HG03064 (cell line): Measurements from ENCODE around the gene PPIL4.

ENCODE experiments used
- ATAC-seq: cut with Tn5 transposase; IDR thresholded peaks from one replicate; pipeline ENCODE4 v1.9.1; 2021; ENCODE audit warnings: low read depth; ENCODE audit not compliant: unreplicated experiment

PPIL4 gene

GRCh38 chr6:149484733-149485700 lies 60.8 kb downstream of the PPIL4 start, which contains the start of gene ZC3H12D:
Gene ZC3H12D, minus strand, starts transcription at chr6:149485014. Its CDS starts 10,471 bp downstream, at chr6:149474543.
- peak; percentile 33 for ATAC-seq

GRCh38 chr6:149483849-149484655 lies 61.8 kb downstream of the PPIL4 start:
- ATAC-seq, result no peak

- ATAC-seq, result no peak
Observed at GRCh38 chr6:149483334-149483725, 62.5 kb downstream of the PPIL4 start.

- ATAC-seq, result no peak
Observed at GRCh38 chr6:149482545-149483333, 63.1 kb downstream of the PPIL4 start.

DNA sequence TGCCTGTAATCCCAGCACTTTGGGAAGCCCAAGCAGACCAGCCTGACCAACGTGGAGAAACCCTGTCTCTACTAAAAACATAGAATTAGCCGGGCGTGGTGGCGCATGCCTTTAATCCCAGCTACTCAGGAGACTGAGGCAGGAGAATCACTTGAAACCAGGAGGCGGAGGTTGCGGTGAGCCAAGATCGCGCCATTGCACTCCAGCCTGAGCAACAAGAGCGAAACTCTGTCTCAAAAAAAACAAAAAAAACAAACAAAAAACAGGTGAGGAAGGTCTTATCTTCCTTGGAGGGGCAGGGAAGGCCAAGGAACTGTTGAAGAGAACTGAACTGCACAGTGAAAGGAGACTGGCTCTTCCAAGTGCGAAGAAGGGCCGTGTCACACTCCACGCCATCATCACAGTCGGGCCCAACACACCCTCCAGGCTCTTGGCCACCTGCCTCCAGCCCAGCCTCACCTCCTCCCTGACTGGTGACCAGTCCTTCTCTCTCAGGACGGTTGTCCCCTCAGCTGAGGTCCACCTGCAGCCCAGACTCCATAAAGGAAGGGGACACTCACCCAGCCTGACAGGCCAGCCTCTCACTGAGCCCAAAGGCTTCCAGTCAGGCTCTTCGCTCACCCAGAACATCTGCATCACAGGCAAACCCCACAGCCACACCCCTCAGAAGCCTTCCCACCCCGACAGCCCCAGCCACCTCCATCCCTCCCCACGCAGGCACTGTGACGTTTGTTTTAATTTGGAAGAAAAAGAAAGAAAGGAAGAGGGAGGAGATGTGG lies 65.2 kb downstream of the PPIL4 start:
- no peak for ATAC-seq

DNA sequence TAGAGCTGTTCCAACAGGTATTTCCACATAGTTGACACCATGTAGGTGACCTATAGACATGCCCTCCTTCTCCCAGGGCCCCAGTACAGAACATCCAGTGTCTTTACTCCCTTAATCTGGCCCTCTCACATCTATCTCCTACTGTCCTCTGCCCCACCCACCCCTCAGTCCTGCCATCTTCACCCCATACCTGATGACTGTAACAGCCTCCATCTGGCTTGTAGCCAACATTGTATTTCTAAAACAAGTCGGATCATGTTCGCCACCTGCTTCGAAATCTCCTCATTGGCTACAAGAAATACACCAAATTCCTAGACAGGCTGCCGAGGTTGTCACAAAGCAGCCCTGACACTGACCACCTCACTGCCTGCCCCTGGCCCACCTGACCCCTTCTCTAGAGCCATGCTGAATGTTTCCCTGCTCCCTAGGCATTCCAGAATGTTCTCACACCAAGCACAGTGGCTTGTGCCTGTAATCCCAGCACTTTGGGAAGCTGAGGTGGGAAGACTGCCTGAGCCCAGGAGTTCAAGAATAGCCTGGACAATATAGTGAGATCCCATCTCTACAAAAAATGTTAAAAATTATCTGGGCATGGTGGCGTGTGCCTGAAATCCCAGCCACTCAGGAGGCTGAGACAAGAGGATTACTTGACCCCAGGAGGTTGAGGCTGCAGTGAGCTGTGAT lies 67.1 kb downstream of the PPIL4 start:
- no peak for ATAC-seq

GRCh38 chr6:149477544-149477943 lies 68.3 kb downstream of the PPIL4 start:
- no peak for ATAC-seq

GRCh38 chr6:149476789-149477455 lies 68.9 kb downstream of the PPIL4 start:
- no peak for ATAC-seq

DNA sequence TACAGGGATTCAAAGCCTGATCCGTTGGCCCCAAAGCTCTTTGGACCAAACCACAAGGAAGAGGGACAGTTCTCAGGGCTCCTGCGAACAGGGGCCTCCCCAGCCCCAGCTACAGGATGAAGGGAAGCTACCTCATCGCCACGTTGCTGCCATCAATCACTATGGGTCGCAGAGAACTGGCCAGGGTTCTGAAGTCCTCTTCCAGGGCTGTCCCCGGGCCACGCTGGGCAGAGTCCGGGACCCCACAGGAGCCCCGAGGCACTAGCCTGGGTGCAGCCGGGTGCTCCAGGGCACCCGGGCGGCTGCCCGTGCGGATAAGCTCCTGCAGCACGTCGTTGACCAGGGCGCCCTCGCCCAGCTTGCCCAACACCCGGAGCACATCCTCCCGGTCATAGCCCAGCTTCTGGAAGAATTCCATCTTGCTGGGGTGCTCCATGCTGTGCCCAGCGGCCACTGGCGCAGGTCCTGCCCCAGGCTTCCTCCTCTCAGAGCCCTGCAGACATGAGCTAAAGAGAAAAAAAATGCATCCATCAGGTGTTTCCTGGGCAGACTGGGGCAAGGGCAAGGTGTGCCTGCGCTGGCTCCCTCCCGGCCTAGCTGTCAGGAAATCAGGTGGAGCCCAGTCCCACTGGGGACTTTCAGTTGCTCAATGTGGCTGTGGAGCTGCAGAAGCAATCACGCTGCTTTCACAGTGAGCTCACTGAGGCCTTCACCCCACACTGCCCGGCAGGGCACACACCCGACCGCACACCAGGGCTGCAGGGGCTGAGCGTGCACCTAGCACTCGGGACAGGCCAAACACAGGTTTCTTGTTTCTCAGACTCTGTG lies 71.5 kb downstream of the PPIL4 start:
- ATAC-seq, result peak; percentile 35

DNA sequence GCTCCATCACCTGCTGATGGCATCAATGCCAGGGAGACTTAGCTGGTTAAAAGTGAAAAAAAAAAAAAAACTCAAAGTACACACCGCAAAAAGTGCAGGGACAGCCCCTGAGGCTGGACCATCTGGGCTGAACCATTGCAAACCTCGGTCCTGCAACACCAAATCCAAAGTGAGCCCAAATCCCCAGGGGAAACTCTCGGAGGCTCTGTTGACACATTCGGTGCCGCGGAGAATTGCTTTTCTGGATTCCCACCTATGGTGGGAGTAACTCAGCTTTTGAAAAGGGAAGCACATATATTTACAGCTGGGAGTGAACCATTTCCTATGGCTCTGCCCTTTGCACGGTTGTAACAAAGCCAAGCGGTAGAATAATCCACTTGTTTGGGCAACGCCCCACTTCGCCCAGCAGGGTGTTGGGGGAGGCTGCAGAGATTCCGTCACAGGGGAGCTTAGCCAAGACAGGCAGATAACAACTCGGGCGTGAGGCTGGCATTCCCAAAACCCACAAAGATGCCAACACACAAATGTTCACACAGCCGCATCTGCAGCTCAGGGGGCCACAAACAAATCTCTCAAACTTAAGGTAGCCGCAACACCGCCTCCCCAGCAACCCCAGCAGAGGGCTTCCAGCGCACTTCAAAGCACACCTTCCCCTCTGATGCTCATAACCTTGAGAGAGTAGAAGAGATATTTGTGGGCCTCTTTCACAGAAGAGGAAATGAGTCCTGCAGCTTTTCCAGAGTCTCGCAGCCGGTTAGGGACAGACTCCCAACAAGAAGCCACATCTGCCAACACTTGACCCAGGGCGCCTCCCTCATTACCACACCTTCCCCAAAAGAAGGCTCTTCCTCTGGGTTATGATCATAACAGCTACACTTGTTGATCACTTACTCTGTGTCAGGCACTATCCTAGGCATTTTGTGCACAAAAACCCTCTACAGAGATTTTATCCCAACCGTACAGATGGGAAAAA lies 72.5 kb downstream of the PPIL4 start:
- ATAC-seq, result no peak

DNA sequence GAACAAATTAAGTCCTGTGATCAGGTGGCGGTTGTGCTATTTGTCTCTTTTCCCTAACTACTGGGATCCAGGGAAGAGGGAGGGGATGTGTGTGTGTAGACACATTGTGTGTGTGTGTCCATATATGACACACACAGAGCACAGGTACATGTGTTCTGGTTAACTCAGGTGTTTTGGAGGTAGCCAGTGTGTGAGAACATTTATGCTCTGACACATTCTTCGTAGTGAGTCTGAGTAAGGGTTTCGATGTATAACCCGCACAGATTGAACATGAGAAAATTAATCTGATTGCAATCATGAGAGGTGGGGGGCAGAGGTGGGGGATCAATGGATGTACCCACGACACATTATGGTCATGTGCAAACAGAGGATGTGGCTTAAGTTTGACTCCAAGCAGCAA lies 73.6 kb downstream of the PPIL4 start:
- no peak for ATAC-seq

- ATAC-seq, result no peak
Observed at GRCh38 chr6:149471801-149472200, 74.0 kb downstream of the PPIL4 start.

- ATAC-seq, result no peak
Observed at GRCh38 chr6:149470948-149471347, 74.9 kb downstream of the PPIL4 start.

DNA sequence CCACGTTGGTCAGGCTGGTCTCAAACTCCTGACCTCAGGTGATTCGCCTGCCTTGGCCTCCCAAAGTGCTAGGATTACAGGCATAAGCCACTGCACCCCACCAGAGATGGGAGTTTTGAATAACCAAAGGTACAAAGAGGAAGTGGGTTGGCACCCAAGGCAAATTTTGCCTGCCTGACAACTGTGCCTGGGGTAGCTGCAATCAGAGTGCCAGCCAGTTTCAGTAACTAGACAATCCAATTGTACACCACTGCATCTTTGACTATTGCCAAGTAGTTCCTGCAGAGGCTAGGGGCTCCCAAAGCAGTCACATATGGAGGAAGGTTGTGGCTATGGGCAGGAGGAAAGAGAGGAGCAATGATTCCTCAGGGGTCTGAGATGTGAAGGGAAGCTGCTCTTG lies 77.7 kb downstream of the PPIL4 start:
- ATAC-seq, result no peak

DNA sequence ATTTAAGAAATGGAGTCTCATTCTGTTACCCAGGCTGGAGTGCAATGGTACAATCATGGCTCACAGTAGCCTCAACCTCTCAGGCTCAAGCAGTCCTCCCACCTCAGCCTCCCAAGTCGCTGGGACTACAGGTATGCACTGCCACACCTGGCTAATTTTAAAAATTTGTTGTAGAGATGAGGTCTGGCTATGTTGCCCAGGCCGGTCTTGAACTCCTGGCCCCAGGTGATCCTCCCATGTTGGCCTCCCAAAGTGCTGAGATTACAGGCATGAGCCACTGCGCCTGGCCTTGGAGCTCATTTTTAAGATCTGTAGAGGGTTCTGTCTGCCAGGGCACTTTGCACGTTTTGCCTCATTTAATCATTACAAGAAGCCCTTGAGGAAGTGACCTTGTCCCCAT lies 78.6 kb downstream of the PPIL4 start:
- no peak for ATAC-seq

DNA sequence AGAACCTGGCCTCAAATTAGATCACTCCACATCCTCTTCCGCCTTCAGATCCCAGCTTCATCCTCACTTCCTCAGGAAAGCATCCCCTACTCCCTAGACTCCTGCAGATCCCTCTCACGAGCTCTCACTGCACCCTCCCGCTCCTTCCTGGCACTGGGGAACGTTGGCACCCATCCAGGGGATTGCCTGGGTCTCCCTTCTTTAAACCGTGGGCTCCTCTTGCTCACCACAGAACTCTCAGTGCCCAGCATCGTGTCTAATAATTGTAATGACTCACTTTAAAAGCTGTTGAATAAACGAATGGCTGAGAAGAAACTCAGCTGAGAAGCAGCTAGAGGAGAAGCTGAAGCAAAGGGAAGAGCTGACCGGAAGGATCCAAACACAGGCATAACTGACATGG lies 81.4 kb downstream of the PPIL4 start:
- ATAC-seq, result no peak

DNA sequence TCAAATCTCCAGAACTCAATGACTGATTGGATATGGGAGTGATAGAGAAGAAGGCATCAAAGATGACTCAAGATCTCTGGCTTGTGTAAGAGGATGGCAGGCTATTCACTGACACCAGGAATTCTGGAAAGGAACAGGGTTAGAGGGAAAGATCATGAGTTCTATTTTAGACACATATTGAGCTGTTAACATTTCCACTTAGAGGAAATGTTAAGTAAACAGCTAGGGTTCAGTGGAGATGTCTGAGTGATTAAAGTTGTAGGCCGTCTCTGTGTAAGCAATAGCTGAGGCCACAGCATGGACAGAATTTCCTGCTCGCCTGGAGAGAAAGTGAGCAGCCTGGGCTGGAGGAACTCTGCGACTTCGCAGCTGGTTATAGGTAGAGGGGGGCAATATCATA lies 82.1 kb downstream of the PPIL4 start:
- ATAC-seq, result no peak
